Thyroid gland (tissue), 4 donors: ENCODE measurements around the gene FOXP1.

Source experiments
- CTCF ChIP-seq, 6 experiments: fragments of 200-600 bp in 3 of 6; fragments of 450-650 bp in 3 of 6; sonication (generic) in 3 of 6; IDR thresholded peaks; one replicate each; pipeline ENCODE4 v1.5.1; 2016 to 2019; ENCODE audit warnings: antibody characterized with exemption in 6 of 6, mild to moderate bottlenecking in 2 of 6, inconsistent platforms in 1 of 6, moderate library complexity in 1 of 6
- POLR2A ChIP-seq, 2 donors: fragments of 450-650 bp; IDR thresholded peaks; one replicate each; pipeline ENCODE4 v1.6.1; 2017; ENCODE audit warnings: antibody characterized with exemption in 2 of 2, mild to moderate bottlenecking in 2 of 2, moderate library complexity in 1 of 2

- TF ChIP-seq CTCF (IDR thresholded peaks at IDR 0.05) (no peak), POLR2A (IDR thresholded peaks at IDR 0.05) (no peak)
Observed at GRCh38 chr3:71464613-71465012, 118.9 kb downstream of the FOXP1 start.
